K562 (cell line): ENCODE results near the gene DNAJB6. TPM values are rescaled to one million over a fixed set of nuclear protein-coding genes. Genes with fewer than 3 reads are reported as not detected.

ENCODE experiments used
- ATAC-seq: fragments of 200-7000 bp; cut with Tn5 transposase; 3 replicates; pipeline ENCODE4 v1.9.1; 2020; ENCODE audit warnings: moderate library complexity
- BruUV-seq: library from RNA; stranded (reverse); fragments of 400-500 nt; replicated peaks from 2 replicates; lab custom pipeline; 2021; lab: Mats Ljungman, UMichigan
- CTCF ChIA-PET: fragments of 300-600 bp; formaldehyde crosslinking; extraction: SDS; loops from one replicate; lab custom pipeline; 2021; ENCODE audit warnings: low intra/inter-chr PET ratio; lab: Yijun Ruan, JAX
- POLR2A ChIA-PET: fragments of 300-600, 350-650 bp; sonication (Branson Sonifier 250); formaldehyde crosslinking; extraction: SDS; loops from one replicate; lab custom pipeline; 2021; ENCODE audit warnings: antibody characterized with exemption, inconsistent platforms; lab: Yijun Ruan, JAX
- DNase-seq, 4 experiments: peaks; one replicate each; pipeline versions ENCODE4 v3.0.0 to v3.0.0-alpha.2; 2011 to 2018; ENCODE audit warnings: low spot score in 3 of 4, mixed read lengths in 3 of 4; ENCODE audit errors: extremely low read depth in 1 of 4
- FAIRE-seq: peaks from 2 replicates; lab custom pipeline; 2011; peaks lifted over from hg19 to GRCh38; lab: Jason Lieb, UNC
- H2AFZ ChIP-seq: 2 replicates; pipeline ENCODE4 v1.6.0; 2011; ENCODE audit warnings: low read depth, low read length, control low read depth, inconsistent platforms
- H3K27ac ChIP-seq: fragments of 200-600 bp; 3 replicates; pipeline ENCODE4 v1.8.0; 2011; ENCODE audit warnings: low read depth, mild to moderate bottlenecking, control low read depth, inconsistent platforms, low read length, moderate library complexity, mixed read lengths; ENCODE audit errors: extremely low read depth
- H3K27me3 ChIP-seq, 2 experiments: fragments of 300-600 bp in 1 of 2; 2 replicates in 1 of 2; 3 replicates in 1 of 2; pipeline versions ENCODE4 v1.6.0 to v1.8.0; 2011; ENCODE audit warnings: inconsistent platforms in 2 of 2, low read length in 2 of 2, mild to moderate bottlenecking in 1 of 2, mixed read lengths in 1 of 2, moderate library complexity in 1 of 2; ENCODE audit not compliant: control insufficient read depth in 2 of 2, insufficient read depth in 2 of 2
- H3K36me3 ChIP-seq: fragments of 300-600 bp; 3 replicates; pipeline ENCODE4 v1.8.0; 2011; ENCODE audit warnings: mild to moderate bottlenecking, low read length, inconsistent platforms; ENCODE audit not compliant: control insufficient read depth, insufficient read depth
- H3K4me1 ChIP-seq, 2 experiments: fragments of 200-600 bp in 1 of 2; replicated peaks in 1 of 2; 2 replicates in 1 of 2; 3 replicates in 1 of 2; pipeline versions ENCODE4 v1.5.1 to v1.8.0; 2011; ENCODE audit warnings: inconsistent platforms in 2 of 2, low read length in 2 of 2, mild to moderate bottlenecking in 1 of 2, mixed read lengths in 1 of 2, moderate library complexity in 1 of 2; ENCODE audit not compliant: control insufficient read depth in 2 of 2, insufficient read depth in 2 of 2
- H3K4me2 ChIP-seq: 2 replicates; pipeline ENCODE4 v1.6.1; 2011; ENCODE audit warnings: low read length, control low read depth, inconsistent platforms, mixed read lengths; ENCODE audit not compliant: insufficient read depth
- H3K4me3 ChIP-seq: fragments of 200-600 bp; sonication (generic), shearing (Covaris generic); 2 replicates; pipeline ENCODE4 v1.5.1; 2016; ENCODE audit warnings: control low read depth, inconsistent platforms
- H3K79me2 ChIP-seq: fragments of 200-600 bp; 3 replicates; pipeline ENCODE4 v1.8.0; 2011; ENCODE audit warnings: low read length, inconsistent platforms; ENCODE audit not compliant: control insufficient read depth, insufficient read depth
- H3K9ac ChIP-seq, 2 experiments: 2 replicates each; pipeline versions ENCODE4 v1.6.0 to v1.6.1; 2011; ENCODE audit warnings: low read depth in 2 of 2, low read length in 2 of 2, control low read depth in 1 of 2, inconsistent platforms in 1 of 2, mild to moderate bottlenecking in 1 of 2, mixed read lengths in 1 of 2; ENCODE audit not compliant: insufficient read depth in 1 of 2
- H3K9me1 ChIP-seq: one replicate; pipeline ENCODE4 v1.6.0; 2011; ENCODE audit warnings: inconsistent platforms, mild to moderate bottlenecking, low read length, moderate library complexity; ENCODE audit not compliant: control insufficient read depth, insufficient read depth
- H3K9me3 ChIP-seq: replicated peaks from 2 replicates; pipeline ENCODE4 v1.5.1; 2011; ENCODE audit warnings: low read depth, low read length, inconsistent platforms; ENCODE audit not compliant: control insufficient read depth, insufficient read depth
- H4K20me1 ChIP-seq: replicated peaks from 2 replicates; pipeline ENCODE4 v1.6.1; 2011; ENCODE audit warnings: low read length, inconsistent platforms, mixed read lengths; ENCODE audit not compliant: control insufficient read depth, insufficient read depth
- POLR2A ChIP-seq: fragments of 450-650 bp; conservative IDR thresholded peaks from 2 replicates; pipeline ENCODE4 v1.6.1; 2016
- POLR2G ChIP-seq: fragments of 200-400 bp; formaldehyde crosslinking; IDR thresholded peaks from 2 replicates; pipeline ENCODE4 v1.6.1; 2017; ENCODE audit warnings: low read depth, mild to moderate bottlenecking, antibody characterized with exemption, low read length, moderate library complexity
- WGBS: fragments of 100-300 bp; shearing (Covaris generic); methylation state at CpG from one replicate; pipeline ENCODE4 v1.1.6; 2016; ENCODE audit warnings: low coverage, mixed read lengths; ENCODE audit not compliant: insufficient coverage; ENCODE audit errors: missing lambda C conversion rate; 5-methylcytosine and 5-hydroxymethylcytosine counted together
- in situ Hi-C: fragments of 300-500 bp; cut with MboI; formaldehyde crosslinking; loops from 4 replicates; pipeline ENCODE4 v1.15.0; 2018; ENCODE audit warnings: inconsistent platforms, mixed read lengths
- intact Hi-C: fragments of 100-400 bp; cut with micrococcal nuclease; formaldehyde crosslinking; loops from 2 replicates; pipeline ENCODE4 v1.14.2; 2022
- polyA plus RNA-seq, 8 experiments: library from polyadenylated mRNA; depleted of rRNA in 4 of 8; stranded (reverse) in 5 of 8; unstranded in 3 of 8; fragments of >200 nt; fragmentation: Nextera tagmentation in 2 of 8; fragmentation: Illumina TruSeq in 1 of 8; extraction: Ambion mirVana in 2 of 8; extraction: Trizol in 1 of 8; gene quantifications; 2 replicates each; pipeline versions ENCODE4 v1.2.1 to v1.2.3, GENCODE V29; 2011 to 2014; ENCODE audit warnings: inconsistent platforms in 1 of 8, missing spikeins in 1 of 8
- total RNA-seq, 7 experiments: library from RNA; depleted of rRNA in 6 of 7; stranded (reverse); fragments of >200 nt in 6 of 7; fragmentation: Illumina TruSeq in 2 of 7; extraction: Trizol in 2 of 7; gene quantifications; 2 replicates each; pipeline versions ENCODE4 v1.2.1 to v1.2.3, GENCODE V29; 2011 to 2021; ENCODE audit warnings: low replicate concordance in 1 of 7
- TF ChIP-seq, protein P1 (sequence below): sonication (generic); formaldehyde crosslinking; IDR thresholded peaks from 2 replicates; pipeline ENCODE4 v1.8.1; 2023; ENCODE audit warnings: mild to moderate bottlenecking, missing genetic modification reagents

Gene DNAJB6
- total and polyA plus RNA-seq, 9 of the 15 experiments (the other 6 are each of a cell fraction or from before 2014, with no cell fraction given): 84.5 to 158 (median 135) TPM

DNA sequence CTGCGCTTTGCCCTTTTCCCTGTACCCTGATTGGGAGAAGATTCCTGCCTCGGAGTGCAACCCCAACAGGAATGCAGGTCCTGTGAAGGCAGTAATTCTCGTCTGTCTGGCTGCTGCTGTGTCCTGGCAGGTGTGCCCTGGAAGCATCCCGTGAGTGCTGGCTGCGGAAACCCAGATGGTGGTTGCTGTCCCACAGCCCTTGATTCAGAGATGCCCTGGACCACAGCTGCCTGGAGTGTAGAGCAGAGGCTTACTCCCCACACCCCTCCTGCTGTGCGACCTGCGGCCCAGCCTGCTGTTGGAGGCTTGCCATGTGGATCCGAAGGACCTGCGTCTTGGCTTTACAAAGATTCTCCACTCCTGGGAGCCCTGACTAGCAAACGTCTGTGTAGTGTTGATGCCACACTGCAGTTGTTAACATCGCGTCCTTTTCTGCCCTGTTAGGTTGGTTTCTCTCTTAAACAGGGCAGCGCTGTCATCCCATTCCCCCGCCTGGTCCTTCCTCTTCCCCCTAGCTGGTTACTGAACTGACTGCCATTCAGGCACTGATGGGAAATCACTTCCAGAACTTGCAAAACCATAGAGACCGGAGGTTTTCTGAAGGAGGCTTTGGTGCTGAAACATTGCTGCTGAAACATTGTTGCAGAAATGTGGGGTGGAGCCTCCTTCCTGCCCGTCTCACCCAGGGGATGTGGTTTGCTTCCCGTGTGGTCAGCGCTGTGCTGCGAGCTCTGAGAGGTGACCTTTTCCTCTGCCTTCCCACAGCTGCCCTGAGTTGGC is 53.3 kb downstream of the DNAJB6 start:
- no peak overlapping the region for H2AFZ ChIP-seq
- H3K9ac ChIP-seq: peak overlapping the region in 1 of 2 experiments; percentile 41; a peak in 2 of 4 replicates
- H3K27ac ChIP-seq: no peak overlapping the region
- intact Hi-C loops: loop anchor here (5.0 kb wide), 2 partner anchors 53 to 153 kb away; partner anchors contain the start of gene DNAJB6
- no peak for ATAC-seq
- peaks cover 55% of the 10 kb centered on the region for H3K79me2 ChIP-seq
- TF ChIP-seq POLR2A (0 out of 2 replicates have a peak, but pooled peaks have one; percentile 24), POLR2G (peak; percentile 53)
- TF ChIP-seq, protein P1, sequence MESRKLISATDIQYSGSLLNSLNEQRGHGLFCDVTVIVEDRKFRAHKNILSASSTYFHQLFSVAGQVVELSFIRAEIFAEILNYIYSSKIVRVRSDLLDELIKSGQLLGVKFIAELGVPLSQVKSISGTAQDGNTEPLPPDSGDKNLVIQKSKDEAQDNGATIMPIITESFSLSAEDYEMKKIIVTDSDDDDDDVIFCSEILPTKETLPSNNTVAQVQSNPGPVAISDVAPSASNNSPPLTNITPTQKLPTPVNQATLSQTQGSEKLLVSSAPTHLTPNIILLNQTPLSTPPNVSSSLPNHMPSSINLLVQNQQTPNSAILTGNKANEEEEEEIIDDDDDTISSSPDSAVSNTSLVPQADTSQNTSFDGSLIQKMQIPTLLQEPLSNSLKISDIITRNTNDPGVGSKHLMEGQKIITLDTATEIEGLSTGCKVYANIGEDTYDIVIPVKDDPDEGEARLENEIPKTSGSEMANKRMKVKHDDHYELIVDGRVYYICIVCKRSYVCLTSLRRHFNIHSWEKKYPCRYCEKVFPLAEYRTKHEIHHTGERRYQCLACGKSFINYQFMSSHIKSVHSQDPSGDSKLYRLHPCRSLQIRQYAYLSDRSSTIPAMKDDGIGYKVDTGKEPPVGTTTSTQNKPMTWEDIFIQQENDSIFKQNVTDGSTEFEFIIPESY (CRISPR knock-in tag): no peak
- TF ChIP-seq, all 486 proteins: peak for 2
- H3K9me1 ChIP-seq: no peaks in the 10 kb centered on the region
- BruUV-seq: no TSS peak
- H3K27me3 ChIP-seq: no peaks in the 10 kb centered on the region
- 90% methylated on average over 19 of the region's 19 CpGs for WGBS
- in situ Hi-C loops: no loop called here
- H3K4me3 ChIP-seq: no peak overlapping the region
- H3K9me3 ChIP-seq: no peaks in the 10 kb centered on the region
- H3K4me1 ChIP-seq: peaks cover 4 to 8% of the 10 kb centered on the region in 2 experiments; a peak in 4 of 5 replicates
- H3K36me3 ChIP-seq: peaks cover 81% of the 10 kb centered on the region
- DNase-seq: no peak
- ChIA-PET POLR2A (interaction anchor here (0.7 to 1.8 kb wide), 3 partner anchors 8 to 17 kb away, joined by 3 to 5 read pairs (median 4); no protein-coding TSS in a partner anchor), CTCF (no interaction called here)
- no peak overlapping the region for H3K4me2 ChIP-seq
- no peaks in the 10 kb centered on the region for H4K20me1 ChIP-seq
- FAIRE-seq: no peak
